Activated gamma-delta T cell treated with anti-CD3 and anti-CD28 coated beads, Interleukin-2, amount 50 U/mL, for 16 hours (primary cell): ENCODE data around the gene IL10RA.
"Not testable (repeated sequence)": the region's sequence is repeated elsewhere in the genome, so short reads cannot be mapped to it uniquely, and the experiment has no call there.

Experiments
- DNase-seq: peaks from one replicate; pipeline ENCODE4 v3.0.0-alpha.2; 2020; ENCODE audit warnings: low read depth

Gene IL10RA

GRCh38 chr11:117961896-117962295 lies 24.3 kb upstream of the IL10RA start:
- DNase-seq = no peak

- no peak for DNase-seq
Observed at GRCh38 chr11:117962826-117963225, 23.4 kb upstream of the IL10RA start.

GRCh38 chr11:117966908-117967307 lies 19.3 kb upstream of the IL10RA start:
- DNase-seq = no peak

GRCh38 chr11:117969160-117969991 lies 16.8 kb upstream of the IL10RA start:
- no peak for DNase-seq

GRCh38 chr11:117970400-117971024 lies 15.7 kb upstream of the IL10RA start:
- no peak for DNase-seq

GRCh38 chr11:117972044-117972443 lies 14.2 kb upstream of the IL10RA start:
- no peak for DNase-seq

- DNase-seq = no peak
Observed at GRCh38 chr11:117972629-117973502, 13.3 kb upstream of the IL10RA start.

- no peak for DNase-seq
Observed at GRCh38 chr11:117973503-117973860, 12.7 kb upstream of the IL10RA start.

- no peak for DNase-seq
Observed at GRCh38 chr11:117976445-117976844, 9.7 kb upstream of the IL10RA start.

GRCh38 chr11:117977029-117977428 lies 9.2 kb upstream of the IL10RA start:
- no peak for DNase-seq

GRCh38 chr11:117977612-117978264 lies 8.5 kb upstream of the IL10RA start:
- DNase-seq = not testable (repeated sequence)

- not testable (repeated sequence) for DNase-seq
Observed at GRCh38 chr11:117978291-117978910, 7.8 kb upstream of the IL10RA start.

- no peak for DNase-seq
Observed at GRCh38 chr11:117978991-117979390, 7.2 kb upstream of the IL10RA start.

GRCh38 chr11:117979481-117980211 lies 6.5 kb upstream of the IL10RA start:
- DNase-seq = no peak

- no peak for DNase-seq
Observed at GRCh38 chr11:117980280-117980679, 5.9 kb upstream of the IL10RA start.

- DNase-seq = no peak
Observed at GRCh38 chr11:117980720-117981119, 5.5 kb upstream of the IL10RA start.

- DNase-seq = no peak
Observed at GRCh38 chr11:117983163-117983475, 3.1 kb upstream of the IL10RA start.

- no peak for DNase-seq
Observed at GRCh38 chr11:117984476-117984875, 1.7 kb upstream of the IL10RA start.

GRCh38 chr11:117986981-117987574 lies 884 bp downstream of the IL10RA start:
- no peak for DNase-seq

GRCh38 chr11:117989351-117990102 lies 3.3 kb downstream of the IL10RA start:
- no peak for DNase-seq
